Uterus (tissue), 4 donors: Measurements from ENCODE around the gene RNF114. TPM values are rescaled to one million over a fixed set of nuclear protein-coding genes. Genes with fewer than 3 reads are reported as not detected.
"Not testable (repeated sequence)": the region's sequence is repeated elsewhere in the genome, so short reads cannot be mapped to it uniquely, and the experiment has no call there.

Experiments used
- DNase-seq, 2 donors: peaks; one replicate each; pipeline ENCODE4 v3.0.0-alpha.2; 2019 to 2020
- H3K27ac ChIP-seq, 2 donors: fragments of 200-600 bp; sonication (generic); 1 replicate in 1 of 2; 2 replicates in 1 of 2; pipeline ENCODE4 v1.5.1; 2016 to 2018
- H3K27me3 ChIP-seq, 2 donors: fragments of 200-600 bp; sonication (generic); one replicate each; pipeline ENCODE4 v1.5.1; 2018 to 2019; ENCODE audit warnings: control low read depth in 1 of 2
- H3K36me3 ChIP-seq, 2 donors: fragments of 200-600 bp; sonication (generic); one replicate each; pipeline ENCODE4 v1.5.1; 2019; ENCODE audit warnings: control low read depth in 1 of 2
- H3K4me1 ChIP-seq, 2 donors: fragments of 200-600 bp; sonication (generic); one replicate each; pipeline ENCODE4 v1.5.1; 2018 to 2019; ENCODE audit warnings: control low read depth in 1 of 2
- H3K4me3 ChIP-seq, 2 donors: fragments of 200-600 bp; sonication (generic); 1 replicate in 1 of 2; 2 replicates in 1 of 2; pipeline ENCODE4 v1.5.1; 2018 to 2019; ENCODE audit warnings: mild to moderate bottlenecking in 1 of 2
- H3K9me3 ChIP-seq, 2 donors: fragments of 200-600 bp; sonication (generic); one replicate each; pipeline ENCODE4 v1.5.1; 2019; ENCODE audit warnings: control low read depth in 1 of 2
- POLR2A ChIP-seq, 2 donors: fragments of 450-650 bp; IDR thresholded peaks; one replicate each; pipeline ENCODE4 v1.6.1; 2016; ENCODE audit warnings: antibody characterized with exemption in 2 of 2, mild to moderate bottlenecking in 1 of 2, moderate library complexity in 1 of 2
- intact Hi-C: fragments of 100-400 bp; cut with DNase I; formaldehyde crosslinking; loops from one replicate; pipeline ENCODE4 v1.15.1; 2023; ENCODE audit warnings: low total_unique reads
- total RNA-seq, 4 donors: library from RNA; depleted of rRNA in 3 of 4; stranded (reverse); fragments of >200 nt in 3 of 4; gene quantifications; one replicate each; pipeline versions ENCODE4 v1.1.0 to v1.2.4, GENCODE V29; 2014 to 2023
- TF ChIP-seq, protein P1 (sequence below), 4 experiments: fragments of 200-600 bp in 2 of 4; fragments of 450-650 bp in 2 of 4; sonication (generic) in 2 of 4; IDR thresholded peaks; one replicate each; pipeline ENCODE4 v1.5.1; 2016 to 2019; ENCODE audit warnings: antibody characterized with exemption in 4 of 4, mild to moderate bottlenecking in 2 of 4, moderate library complexity in 1 of 4
- donor health status: DM: yes; HTN: yes; CAD: no.

RNF114 gene
- total RNA-seq, 4 donors from 2014 or later: 37.6 to 118 (median 88.0) TPM

GRCh38 chr20:49948809-49949507 is 12.8 kb downstream of the RNF114 start:
- H3K27me3 ChIP-seq: no peaks in the 10 kb centered on the region
- H3K27ac ChIP-seq: no peak overlapping the region
- TF ChIP-seq POLR2A (IDR thresholded peaks at IDR 0.05): no peak
- TF ChIP-seq, protein P1, sequence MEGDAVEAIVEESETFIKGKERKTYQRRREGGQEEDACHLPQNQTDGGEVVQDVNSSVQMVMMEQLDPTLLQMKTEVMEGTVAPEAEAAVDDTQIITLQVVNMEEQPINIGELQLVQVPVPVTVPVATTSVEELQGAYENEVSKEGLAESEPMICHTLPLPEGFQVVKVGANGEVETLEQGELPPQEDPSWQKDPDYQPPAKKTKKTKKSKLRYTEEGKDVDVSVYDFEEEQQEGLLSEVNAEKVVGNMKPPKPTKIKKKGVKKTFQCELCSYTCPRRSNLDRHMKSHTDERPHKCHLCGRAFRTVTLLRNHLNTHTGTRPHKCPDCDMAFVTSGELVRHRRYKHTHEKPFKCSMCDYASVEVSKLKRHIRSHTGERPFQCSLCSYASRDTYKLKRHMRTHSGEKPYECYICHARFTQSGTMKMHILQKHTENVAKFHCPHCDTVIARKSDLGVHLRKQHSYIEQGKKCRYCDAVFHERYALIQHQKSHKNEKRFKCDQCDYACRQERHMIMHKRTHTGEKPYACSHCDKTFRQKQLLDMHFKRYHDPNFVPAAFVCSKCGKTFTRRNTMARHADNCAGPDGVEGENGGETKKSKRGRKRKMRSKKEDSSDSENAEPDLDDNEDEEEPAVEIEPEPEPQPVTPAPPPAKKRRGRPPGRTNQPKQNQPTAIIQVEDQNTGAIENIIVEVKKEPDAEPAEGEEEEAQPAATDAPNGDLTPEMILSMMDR (IDR thresholded peaks at IDR 0.05): no peak

DNA sequence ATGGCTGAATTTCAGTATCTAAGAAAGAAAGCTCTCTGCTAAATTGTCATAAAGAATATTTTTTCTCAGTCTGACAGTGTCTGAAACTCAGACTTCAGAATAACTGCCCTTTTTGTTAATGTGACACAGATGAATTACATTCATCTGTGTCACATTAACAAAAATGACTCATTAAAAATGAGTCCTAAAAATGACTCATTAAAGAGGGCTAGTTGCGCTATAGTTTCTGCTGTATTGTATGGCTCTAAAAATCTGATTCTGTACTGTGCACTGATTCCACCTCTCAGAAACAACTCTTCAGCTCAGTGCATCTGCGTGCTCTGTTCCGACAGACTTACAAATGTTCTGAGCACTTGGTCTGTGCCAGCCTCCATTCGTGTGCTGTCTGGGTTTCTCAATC is 15.0 kb downstream of the RNF114 start:
- Histone ChIP-seq H3K4me3 (no peak overlapping the region), H3K4me1 (no peaks in the 10 kb centered on the region), H3K36me3 (no peaks in the 10 kb centered on the region), H3K9me3 (no peaks in the 10 kb centered on the region), H3K27me3 (no peaks in the 10 kb centered on the region), H3K27ac (no peak overlapping the region)
- no peak for DNase-seq
- intact Hi-C loops: no loop called here
- TF ChIP-seq, protein P1 (IDR thresholded peaks at IDR 0.05): no peak
- no peak for TF ChIP-seq POLR2A (IDR thresholded peaks at IDR 0.05)

More at GRCh38 chr20:49948809-49949507, 12.8 kb downstream of the RNF114 start:
- Histone ChIP-seq H3K36me3 (no peaks in the 10 kb centered on the region), H3K4me3 (no peak overlapping the region), H3K4me1 (no peaks in the 10 kb centered on the region), H3K9me3 (no peaks in the 10 kb centered on the region)
- intact Hi-C loops: no loop called here
- DNase-seq: no peak

DNA sequence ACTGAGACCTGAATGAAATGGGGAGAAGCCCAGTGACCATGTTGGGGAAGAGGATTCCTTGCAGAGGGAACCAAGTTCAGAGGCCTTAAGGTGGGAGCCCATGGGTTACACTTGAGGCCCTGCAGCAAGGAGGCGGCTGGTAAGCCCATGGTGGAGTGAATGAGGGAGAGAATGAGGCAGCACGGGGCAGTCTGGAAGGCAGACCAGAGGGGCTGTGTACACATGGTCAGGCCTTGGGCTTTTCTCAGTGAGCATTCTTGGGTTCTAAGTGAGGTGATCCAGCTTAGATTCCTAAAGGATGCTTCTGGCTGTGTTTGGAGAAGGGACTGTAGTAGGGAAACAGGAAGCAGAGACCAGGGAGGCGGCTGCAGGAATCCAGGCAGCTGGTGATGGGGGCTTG is 19.0 kb downstream of the RNF114 start:
- H3K27me3 ChIP-seq: no peaks in the 10 kb centered on the region
- intact Hi-C loops: no loop called here
- no peak overlapping the region for H3K4me3 ChIP-seq
- TF ChIP-seq POLR2A (IDR thresholded peaks at IDR 0.05): no peak
- TF ChIP-seq, protein P1 (IDR thresholded peaks at IDR 0.05): no peak
- no peaks in the 10 kb centered on the region for H3K9me3 ChIP-seq
- no peak for DNase-seq
- no peaks in the 10 kb centered on the region for H3K36me3 ChIP-seq
- no peaks in the 10 kb centered on the region for H3K4me1 ChIP-seq
- no peak overlapping the region for H3K27ac ChIP-seq

- H3K4me3 ChIP-seq, intact Hi-C loops, H3K27me3 ChIP-seq, H3K9me3 ChIP-seq, H3K27ac ChIP-seq, H3K4me1 ChIP-seq, H3K36me3 ChIP-seq, DNase-seq: not testable (repeated sequence)
Observed at GRCh38 chr20:49955830-49956396, 19.7 kb downstream of the RNF114 start.

DNA sequence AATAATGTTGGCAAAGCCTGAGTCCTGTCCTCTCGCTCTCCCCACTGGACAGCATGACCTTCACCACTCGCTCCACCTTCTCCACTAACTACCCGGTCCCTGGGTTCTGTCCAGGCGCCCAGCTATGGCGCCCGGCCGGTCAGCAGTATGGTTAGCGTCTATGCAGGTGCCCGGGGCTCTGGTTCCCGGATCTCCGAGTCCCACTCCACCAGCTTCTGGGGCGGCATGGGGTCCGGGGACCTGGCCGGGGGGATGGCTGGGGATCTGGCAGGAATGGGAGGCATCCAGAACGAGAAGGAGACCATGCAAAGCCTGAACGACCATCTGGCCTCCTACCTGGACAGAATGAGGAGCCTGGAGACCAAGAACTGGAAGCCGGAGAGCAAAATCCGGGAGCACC is 20.5 kb downstream of the RNF114 start:
- Histone ChIP-seq H3K27me3 (no peaks in the 10 kb centered on the region), H3K4me3 (no peak overlapping the region), H3K9me3 (no peaks in the 10 kb centered on the region), H3K4me1 (no peaks in the 10 kb centered on the region), H3K27ac (no peak overlapping the region), H3K36me3 (no peaks in the 10 kb centered on the region)
- TF ChIP-seq, protein P1 (IDR thresholded peaks at IDR 0.05): no peak
- no peak for TF ChIP-seq POLR2A (IDR thresholded peaks at IDR 0.05)
- intact Hi-C loops: no loop called here
- DNase-seq: no peak

GRCh38 chr20:49957089-49957938 is 21.1 kb downstream of the RNF114 start:
- intact Hi-C loops, DNase-seq: not testable (repeated sequence)

More at GRCh38 chr20:49957089-49957938, 21.1 kb downstream of the RNF114 start:
- not testable (repeated sequence) for H3K36me3 ChIP-seq, H3K4me3 ChIP-seq, H3K4me1 ChIP-seq, H3K27me3 ChIP-seq, H3K27ac ChIP-seq, H3K9me3 ChIP-seq
